Thyroid gland (tissue), 4 donors: Measurements from ENCODE around the gene ORAI1. TPM values are rescaled to one million over a fixed set of nuclear protein-coding genes. Genes with fewer than 3 reads are reported as not detected.

Experiments used
- DNase-seq, 2 donors: peaks; one replicate each; pipeline ENCODE4 v3.0.0-alpha.2; 2019
- H3K27ac ChIP-seq, 3 donors: fragments of 200-600 bp; sonication (generic); 1 replicate in 2 of 3; 2 replicates in 1 of 3; pipeline ENCODE4 v1.5.1; 2016 to 2019; ENCODE audit warnings: mild to moderate bottlenecking in 1 of 3, moderate library complexity in 1 of 3
- H3K27me3 ChIP-seq: fragments of 200-600 bp; sonication (generic); one replicate; pipeline ENCODE4 v1.5.1; 2019
- H3K36me3 ChIP-seq, 2 donors: fragments of 200-600 bp; sonication (generic); one replicate each; pipeline ENCODE4 v1.5.1; 2016 to 2019
- H3K4me1 ChIP-seq, 2 donors: fragments of 200-600 bp; sonication (generic); one replicate each; pipeline ENCODE4 v1.5.1; 2017 to 2019
- H3K4me3 ChIP-seq, 3 donors: fragments of 200-600 bp; sonication (generic); replicated peaks in 1 of 3; 1 replicate in 2 of 3; 2 replicates in 1 of 3; pipeline ENCODE4 v1.5.1; 2016; ENCODE audit warnings: mild to moderate bottlenecking in 1 of 3
- H3K9me3 ChIP-seq: fragments of 200-600 bp; sonication (generic); one replicate; pipeline ENCODE4 v1.5.1; 2017
- CTCF ChIP-seq, 6 experiments: fragments of 200-600 bp in 3 of 6; fragments of 450-650 bp in 3 of 6; sonication (generic) in 3 of 6; IDR thresholded peaks; one replicate each; pipeline ENCODE4 v1.5.1; 2016 to 2019; ENCODE audit warnings: antibody characterized with exemption in 6 of 6, mild to moderate bottlenecking in 2 of 6, inconsistent platforms in 1 of 6, moderate library complexity in 1 of 6
- POLR2A ChIP-seq, 2 donors: fragments of 450-650 bp; IDR thresholded peaks; one replicate each; pipeline ENCODE4 v1.6.1; 2017; ENCODE audit warnings: antibody characterized with exemption in 2 of 2, mild to moderate bottlenecking in 2 of 2, moderate library complexity in 1 of 2
- WGBS, 2 donors: methylation state at CpG; one replicate each; pipeline ENCODE4 v1.1.5; 2017; 5-methylcytosine and 5-hydroxymethylcytosine counted together
- intact Hi-C: fragments of 100-400 bp; cut with DNase I; formaldehyde crosslinking; loops from one replicate; pipeline ENCODE4 v1.15.1; 2023
- total RNA-seq, 4 donors: library from RNA; depleted of rRNA; stranded (reverse); fragments of >200 nt; gene quantifications; one replicate each; pipeline ENCODE4 v1.2.3, GENCODE V29; 2016

ORAI1 gene
- total RNA-seq, 4 donors from 2014 or later: 12.7 to 27.1 (median 17.0) TPM

DNA sequence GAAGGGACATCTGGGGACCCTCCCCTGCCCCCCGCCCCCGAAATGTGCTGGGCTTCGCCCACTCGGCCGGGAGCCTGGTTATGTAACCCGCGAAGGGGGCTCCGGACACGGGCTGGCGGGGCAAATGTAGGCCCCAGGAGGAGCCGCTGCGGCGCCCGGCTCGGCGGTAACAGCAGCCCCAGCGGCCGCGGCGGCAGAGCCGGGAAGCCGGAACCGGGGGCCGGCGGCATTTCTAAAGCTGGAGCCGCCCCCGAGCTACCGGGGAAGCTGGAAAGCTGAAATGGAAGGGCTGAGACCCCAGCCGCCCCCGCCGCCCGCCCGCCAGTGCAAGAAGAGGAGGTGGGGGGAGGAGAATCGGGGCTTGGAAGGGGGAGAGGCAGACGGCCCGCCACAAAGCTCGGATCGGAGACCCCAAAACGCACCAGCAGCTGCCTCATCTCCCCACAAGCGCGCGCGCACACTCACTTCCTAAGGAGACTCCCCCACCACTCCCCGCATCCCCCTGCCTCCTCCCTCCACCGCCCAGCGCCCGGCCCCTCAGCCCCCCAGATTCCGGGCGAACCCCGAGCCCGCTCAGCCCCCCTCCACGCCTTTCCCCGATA is 47.0 kb upstream of the ORAI1 start:
- H3K27me3 ChIP-seq: no peaks in the 10 kb centered on the region
- peak overlapping the region; percentile 11 to 52 (median 39) for H3K4me3 ChIP-seq
- DNase-seq: peak; percentile 46 to 48
- 0 to 1% methylated on average over 30 to 37 of the region's 53 CpGs for WGBS, 2 donors
- no peaks in the 10 kb centered on the region for H3K9me3 ChIP-seq
- peaks cover 40 to 45% of the 10 kb centered on the region in 2 donors for H3K4me1 ChIP-seq
- intact Hi-C loops: no loop called here
- H3K27ac ChIP-seq: peak overlapping the region in 2 of 3 donors; percentile 88 to 90
- no peaks in the 10 kb centered on the region for H3K36me3 ChIP-seq
- TF ChIP-seq POLR2A (IDR thresholded peaks at IDR 0.05): no peak
- TF ChIP-seq CTCF (IDR thresholded peaks at IDR 0.05): no peak

GRCh38 chr12:121579981-121580868 is 46.1 kb upstream of the ORAI1 start:
- intact Hi-C loops: no loop called here
- peak overlapping the region in 2 of 3 donors; percentile 11 to 52 for H3K4me3 ChIP-seq
- TF ChIP-seq POLR2A (IDR thresholded peaks at IDR 0.05): peak in 1 of 2 donors; percentile 30
- no peak for TF ChIP-seq CTCF (IDR thresholded peaks at IDR 0.05)
- H3K27ac ChIP-seq: peak overlapping the region; percentile 77 to 90 (median 88)
- peaks cover 40 to 45% of the 10 kb centered on the region in 2 donors for H3K4me1 ChIP-seq
- H3K9me3 ChIP-seq: no peaks in the 10 kb centered on the region
- DNase-seq: peak; percentile 79 to 80
- 0 to 3% methylated on average over 19 to 28 of the region's 54 CpGs for WGBS, 2 donors
- no peaks in the 10 kb centered on the region for H3K36me3 ChIP-seq
- H3K27me3 ChIP-seq: no peaks in the 10 kb centered on the region

GRCh38 chr12:121580959-121581685 is 45.2 kb upstream of the ORAI1 start, which contains the start of gene KDM2B:
TSS of gene KDM2B (minus strand) at chr12:121581023. CDS start at chr12:121580911, 112 bp downstream.
- no peak for TF ChIP-seq POLR2A (IDR thresholded peaks at IDR 0.05)
- peak; percentile 32 to 39 for DNase-seq
- Histone ChIP-seq H3K4me1 (peaks cover 39 to 45% of the 10 kb centered on the region in 2 donors), H3K36me3 (no peaks in the 10 kb centered on the region), H3K27me3 (no peaks in the 10 kb centered on the region), H3K9me3 (no peaks in the 10 kb centered on the region), H3K27ac (peak within 1 kb of the TSS; percentile 77 to 90 (median 88)), H3K4me3 (peak within 1 kb of the TSS in 2 of 3 donors; percentile 11 to 52)
- 40 to 42% methylated on average over 21 to 22 of the region's 23 CpGs for WGBS, 2 donors
- intact Hi-C loops: no loop called here

GRCh38 chr12:121581686-121582429 is 44.5 kb upstream of the ORAI1 start:
- Histone ChIP-seq H3K4me1 (peaks cover 33 to 40% of the 10 kb centered on the region in 2 donors), H3K36me3 (no peaks in the 10 kb centered on the region), H3K9me3 (no peaks in the 10 kb centered on the region), H3K4me3 (no peak overlapping the region), H3K27me3 (no peaks in the 10 kb centered on the region), H3K27ac (peak overlapping the region; percentile 56 to 90 (median 67))
- 54 to 58% methylated on average over 17 of the region's 17 CpGs for WGBS, 2 donors
- DNase-seq: peak; percentile 47 to 49
- TF ChIP-seq POLR2A (IDR thresholded peaks at IDR 0.05): peak in 1 of 2 donors; percentile 11
- TF ChIP-seq CTCF (IDR thresholded peaks at IDR 0.05): no peak
- intact Hi-C loops: no loop called here
